Sigmoid colon (tissue), 4 donors: Measurements from ENCODE around the gene UCKL1.

Experiments
- CTCF ChIP-seq, 4 experiments: fragments of 450-650 bp in 3 of 4; fragments of 200-600 bp in 1 of 4; IDR thresholded peaks; one replicate each; pipeline ENCODE4 v1.5.1; 2016 to 2019; ENCODE audit warnings: antibody characterized with exemption in 4 of 4, mild to moderate bottlenecking in 3 of 4, moderate library complexity in 2 of 4
- EP300 ChIP-seq, 4 donors: sonication (generic); formaldehyde crosslinking; IDR thresholded peaks; one replicate each; pipeline ENCODE4 v1.6.1; 2017; ENCODE audit warnings: antibody characterized with exemption in 4 of 4
- POLR2A ChIP-seq, 2 donors: fragments of 450-650 bp; IDR thresholded peaks; one replicate each; pipeline ENCODE4 v1.6.1; 2016; ENCODE audit warnings: antibody characterized with exemption in 2 of 2, mild to moderate bottlenecking in 2 of 2, moderate library complexity in 2 of 2
- POLR2AphosphoS5 ChIP-seq, 4 donors: sonication (generic); formaldehyde crosslinking; IDR thresholded peaks; one replicate each; pipeline ENCODE4 v1.6.1; 2017; ENCODE audit warnings: antibody characterized with exemption in 4 of 4

GRCh38 chr20:63974402-63975200 is 18.4 kb upstream of the UCKL1 start:
- TF ChIP-seq CTCF (IDR thresholded peaks at IDR 0.05) (no peak), EP300 (IDR thresholded peaks at IDR 0.05) (no peak), POLR2AphosphoS5 (IDR thresholded peaks at IDR 0.05) (no peak), POLR2A (IDR thresholded peaks at IDR 0.05) (no peak)
